DMS 273 (cell line): ENCODE data around the gene TFDP1.

Experiments used
- DNase-seq: peaks from one replicate; lab custom pipeline; 2025; ENCODE audit not compliant: unreplicated experiment; lab: John Stamatoyannopoulos, UW

The TFDP1 gene

GRCh38 chr13:113646921-113647340 lies 62.4 kb downstream of the TFDP1 start:
- no peak for DNase-seq

- DNase-seq = peak; percentile 85
Observed at GRCh38 chr13:113647351-113648215, 63.0 kb downstream of the TFDP1 start.

GRCh38 chr13:113648216-113648610 lies 63.7 kb downstream of the TFDP1 start:
- no peak for DNase-seq

GRCh38 chr13:113649212-113649611 lies 64.7 kb downstream of the TFDP1 start:
- no peak for DNase-seq

- DNase-seq = no peak
Observed at GRCh38 chr13:113650275-113650674, 65.7 kb downstream of the TFDP1 start.

GRCh38 chr13:113650731-113651148 lies 66.2 kb downstream of the TFDP1 start:
- DNase-seq = no peak

GRCh38 chr13:113651511-113652403 lies 67.2 kb downstream of the TFDP1 start:
- DNase-seq = no peak

GRCh38 chr13:113652404-113653263 lies 68.1 kb downstream of the TFDP1 start:
- DNase-seq = no peak

GRCh38 chr13:113653264-113654174 lies 69.0 kb downstream of the TFDP1 start:
- DNase-seq = no peak

- no peak for DNase-seq
Observed at GRCh38 chr13:113654175-113654560, 69.6 kb downstream of the TFDP1 start.

GRCh38 chr13:113654591-113655345 lies 70.2 kb downstream of the TFDP1 start:
- no peak for DNase-seq

GRCh38 chr13:113655346-113656002 lies 70.9 kb downstream of the TFDP1 start:
- no peak for DNase-seq

- no peak for DNase-seq
Observed at GRCh38 chr13:113656003-113656588, 71.5 kb downstream of the TFDP1 start.

GRCh38 chr13:113656831-113657671 lies 72.5 kb downstream of the TFDP1 start:
- DNase-seq = no peak

GRCh38 chr13:113657851-113658741 lies 73.5 kb downstream of the TFDP1 start, which contains the start of gene ATP4B:
Gene ATP4B, minus strand, starts transcription at chr13:113658198. Its CDS starts 54 bp downstream, at chr13:113658144.
- DNase-seq = no peak

GRCh38 chr13:113658836-113659235 lies 74.3 kb downstream of the TFDP1 start:
- no peak for DNase-seq
